GM19467 (cell line): ENCODE data around the gene DNASE2.

Experiments used
- ATAC-seq: cut with Tn5 transposase; IDR thresholded peaks from one replicate; pipeline ENCODE4 v1.9.1; 2021; ENCODE audit warnings: mild to moderate bottlenecking, moderate library complexity; ENCODE audit not compliant: unreplicated experiment

The DNASE2 gene

DNA sequence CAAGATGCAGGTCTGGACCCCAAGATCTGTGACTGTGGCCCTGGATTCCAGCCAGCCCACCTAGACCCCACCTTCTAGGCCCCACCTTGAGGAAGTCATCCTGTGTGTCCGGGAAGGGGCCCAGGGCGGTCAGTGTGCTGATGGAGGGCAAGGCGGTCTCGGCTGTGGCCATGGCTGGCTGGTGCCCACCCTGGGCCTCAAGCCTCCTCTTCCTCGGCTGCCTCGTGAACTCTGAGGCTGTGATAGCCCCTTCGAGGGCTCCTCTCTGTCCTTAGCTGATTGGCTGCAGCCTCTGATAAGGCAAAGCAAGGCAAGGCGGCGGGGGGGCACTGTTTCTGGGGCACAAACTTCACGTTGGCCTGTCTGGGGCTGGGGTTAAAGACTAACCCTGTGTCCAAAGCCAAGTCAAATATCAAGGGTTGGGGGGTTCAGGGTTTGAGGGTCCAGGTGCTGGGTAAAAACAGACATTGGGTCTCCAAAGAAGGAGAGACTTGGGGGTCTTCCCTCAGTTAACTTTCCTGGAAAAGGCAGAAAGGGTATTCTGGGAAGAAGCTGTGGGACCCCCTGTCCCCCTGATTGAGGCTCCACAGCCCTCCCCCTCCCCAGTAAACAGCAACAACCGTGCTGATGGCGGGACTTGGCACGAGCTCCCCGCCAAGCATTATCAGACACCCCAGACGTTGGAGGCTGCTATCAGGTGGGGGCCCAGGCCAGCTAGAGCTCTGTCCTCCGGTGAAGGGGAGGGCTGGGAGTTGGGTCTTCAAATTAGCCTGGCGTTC, 5.9 kb upstream of the DNASE2 start, which contains the start of gene KLF1:
Gene KLF1, minus strand, starts transcription at position 233 of the 779 bp plus-strand sequence. Its CDS starts 61 bp downstream, at position 172.
- no peak for ATAC-seq

- ATAC-seq: no peak
Observed at GRCh38 chr19:12886651-12886968, 5.4 kb upstream of the DNASE2 start.

DNA sequence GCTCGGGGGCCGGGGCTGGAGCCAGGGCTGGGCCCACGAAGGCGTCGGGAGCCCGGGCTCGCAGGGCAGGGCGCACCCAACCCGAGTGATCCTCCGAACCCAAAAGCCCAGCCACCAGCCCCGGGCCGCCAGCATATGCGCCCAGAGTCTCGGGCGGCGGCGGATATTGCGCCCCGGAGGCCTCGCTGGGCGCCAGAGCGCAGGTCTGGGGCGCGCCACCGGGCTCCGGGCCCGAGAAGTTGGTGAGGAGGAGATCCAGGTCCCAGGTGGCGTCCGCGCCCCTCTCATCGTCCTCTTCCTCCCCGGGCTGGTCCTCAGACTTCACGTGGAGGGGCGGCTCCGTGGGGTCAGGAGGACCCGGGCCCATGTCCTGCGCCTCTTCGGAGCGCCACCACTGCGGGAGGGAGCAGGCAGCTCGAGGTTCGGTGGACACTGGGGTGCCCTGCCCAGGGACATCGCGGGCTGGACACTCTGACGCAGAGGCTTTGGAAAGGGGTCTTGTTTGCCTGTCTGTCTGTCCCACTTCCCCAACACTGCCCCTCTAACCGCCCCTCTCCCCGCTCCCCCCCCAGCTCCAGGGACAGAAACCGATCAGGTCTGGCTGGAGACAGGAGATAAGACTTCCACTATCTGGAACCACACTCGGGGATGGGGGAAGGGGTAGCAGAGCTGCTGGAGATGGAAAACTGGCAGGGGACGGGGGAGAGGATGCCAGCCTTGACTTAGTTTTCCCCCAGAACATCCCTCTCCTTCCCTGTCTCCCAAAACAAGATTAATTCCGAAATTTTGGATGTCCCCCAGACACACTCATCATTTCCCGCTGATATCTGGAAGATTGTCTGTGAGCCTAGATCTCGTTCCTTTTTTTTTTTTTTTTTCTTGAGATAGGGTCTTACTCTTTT, 4.8 kb upstream of the DNASE2 start:
- no peak for ATAC-seq

DNA sequence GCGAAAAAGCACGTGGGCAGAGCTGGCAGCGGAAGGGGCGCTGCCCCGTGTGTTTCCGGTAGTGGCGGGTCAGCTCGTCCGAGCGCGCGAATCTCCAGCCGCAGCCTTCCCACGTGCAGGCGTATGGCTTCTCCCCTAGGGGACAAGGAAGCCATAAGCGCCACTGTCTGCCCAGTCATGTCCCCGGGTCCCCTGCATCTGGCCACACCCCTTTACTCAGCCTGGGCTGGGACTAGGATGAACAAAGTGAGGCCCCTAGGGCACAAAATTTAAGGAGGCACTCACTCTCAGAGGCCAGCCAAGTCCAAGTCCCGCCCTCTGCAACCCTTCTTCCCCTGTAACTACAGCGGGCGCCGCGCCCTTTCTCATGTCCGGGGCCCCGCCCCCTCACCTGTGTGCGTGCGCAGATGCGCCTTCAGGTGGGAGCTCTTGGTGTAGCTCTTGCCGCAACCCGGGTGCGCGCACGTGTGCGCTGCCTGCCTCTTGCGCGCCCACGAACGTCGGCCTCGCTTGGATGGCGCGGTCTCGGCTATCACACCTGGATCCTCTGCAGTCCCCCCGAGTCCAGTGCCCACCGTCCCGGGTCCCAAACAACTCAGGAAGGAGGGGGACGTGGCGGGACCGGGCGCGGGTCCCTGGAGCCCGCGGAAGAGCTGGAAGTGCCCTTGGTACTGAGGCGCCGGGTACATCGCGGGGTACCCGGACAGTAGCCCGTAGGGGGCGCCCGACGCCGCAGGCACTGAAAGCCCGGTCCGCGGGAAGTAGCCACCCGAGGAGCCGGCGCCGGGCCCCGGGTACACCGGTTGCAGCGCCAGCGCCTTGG, 3.9 kb upstream of the DNASE2 start:
- peak; percentile 34 for ATAC-seq

- no peak for ATAC-seq
Observed at GRCh38 chr19:12884627-12884925, 3.3 kb upstream of the DNASE2 start.

DNA sequence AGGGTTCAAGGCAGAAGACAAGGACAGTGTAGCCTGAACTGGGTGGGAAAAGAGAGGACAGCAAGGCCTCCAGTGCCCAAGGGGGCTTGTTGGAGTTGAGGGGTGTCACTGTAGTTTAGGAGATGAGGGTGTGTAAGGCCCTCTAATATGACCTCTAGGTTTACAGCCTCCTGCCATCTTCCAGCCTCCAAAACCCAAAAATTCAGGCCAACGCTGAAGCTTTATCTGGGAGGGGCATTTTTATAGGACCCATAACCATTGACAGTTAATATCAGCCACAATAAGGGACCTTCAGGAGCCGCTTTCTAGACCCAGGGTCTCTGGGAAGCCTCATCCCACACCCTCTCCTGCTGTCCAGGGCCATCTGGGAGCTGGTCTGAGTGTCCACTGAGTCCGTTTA, 3.0 kb upstream of the DNASE2 start:
- ATAC-seq: no peak

GRCh38 chr19:12882589-12882988, 1.3 kb upstream of the DNASE2 start:
- ATAC-seq: no peak

DNA sequence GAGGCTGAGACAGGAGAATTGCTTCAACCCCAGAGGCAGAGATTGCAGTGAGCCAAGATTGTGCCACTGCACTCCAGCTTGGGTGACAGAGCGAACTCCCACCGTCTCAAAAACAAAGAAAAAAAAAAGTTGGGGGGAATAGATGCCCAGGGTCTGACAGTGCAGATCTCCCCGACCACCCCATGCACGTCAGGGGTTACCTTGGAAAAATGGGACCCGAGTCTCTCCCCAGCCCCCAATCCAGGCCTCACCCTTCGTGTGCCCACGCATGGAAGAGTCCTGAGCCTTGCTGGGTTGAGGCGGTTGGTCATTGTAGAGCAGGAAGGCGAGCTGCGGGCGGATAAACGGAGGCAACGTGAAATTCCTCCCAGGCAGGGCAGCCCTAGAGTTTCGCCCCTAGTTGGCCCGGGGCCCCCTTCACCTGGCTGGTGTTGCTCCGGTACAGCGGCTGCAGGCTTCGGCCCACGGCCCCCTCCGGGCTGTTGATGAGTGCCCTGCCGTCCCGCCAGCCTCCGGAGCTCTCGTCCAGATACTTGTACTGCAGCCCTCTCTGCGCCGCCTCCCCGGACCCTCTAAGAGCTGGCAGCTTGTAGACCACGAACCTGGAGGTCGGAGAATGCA, 588 bp downstream of the DNASE2 start:
- peak; percentile 9 for ATAC-seq

DNA sequence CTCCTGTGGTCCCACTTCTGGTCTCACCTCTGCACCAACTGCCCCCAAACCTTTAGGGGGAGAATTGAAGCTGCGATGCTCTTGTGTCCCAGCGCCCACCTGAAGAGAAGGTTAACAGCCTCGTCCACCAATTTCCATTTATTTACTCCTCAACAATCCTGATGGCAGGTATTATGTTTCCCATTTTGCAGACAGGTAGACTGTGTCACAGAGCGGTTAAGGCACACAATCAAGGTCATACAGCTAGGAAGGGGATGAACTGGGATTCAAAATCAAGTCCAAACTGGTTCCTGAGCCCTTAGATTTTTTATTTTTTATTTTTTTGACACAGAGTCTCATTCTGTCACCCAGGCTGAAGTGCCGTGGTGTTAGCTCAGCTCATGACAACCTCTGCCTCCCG, 6.2 kb downstream of the DNASE2 start:
- ATAC-seq: no peak

DNA sequence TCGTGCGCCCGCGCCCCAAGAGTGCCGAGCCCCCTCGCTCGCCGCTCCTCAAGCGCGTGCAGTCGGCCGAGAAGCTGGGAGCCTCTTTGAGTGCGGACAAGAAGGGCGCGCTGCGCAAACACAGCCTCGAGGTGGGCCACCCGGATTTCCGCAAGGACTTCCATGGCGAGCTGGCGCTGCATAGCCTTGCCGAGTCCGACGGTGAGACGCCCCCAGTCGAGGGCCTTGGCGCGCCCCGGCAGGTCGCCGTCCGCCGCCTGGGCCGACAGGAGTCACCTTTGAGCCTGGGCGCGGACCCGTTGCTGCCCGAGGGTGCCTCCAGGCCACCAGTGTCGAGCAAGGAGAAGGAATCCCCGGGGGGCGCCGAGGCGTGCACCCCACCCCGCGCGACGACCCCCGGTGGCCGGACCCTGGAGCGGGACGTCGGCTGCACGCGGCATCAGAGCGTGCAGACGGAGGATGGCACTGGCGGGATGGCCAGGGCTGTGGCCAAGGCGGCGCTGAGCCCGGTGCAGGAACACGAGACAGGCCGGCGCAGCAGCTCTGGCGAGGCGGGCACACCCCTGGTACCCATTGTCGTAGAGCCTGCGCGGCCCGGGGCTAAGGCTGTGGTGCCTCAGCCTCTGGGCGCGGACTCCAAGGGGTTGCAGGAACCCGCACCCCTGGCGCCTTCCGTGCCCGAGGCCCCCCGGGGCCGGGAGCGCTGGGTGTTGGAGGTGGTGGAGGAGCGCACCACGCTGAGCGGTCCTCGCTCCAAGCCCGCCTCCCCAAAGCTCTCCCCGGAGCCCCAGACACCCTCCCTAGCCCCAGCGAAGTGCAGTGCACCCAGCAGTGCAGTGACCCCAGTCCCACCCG, 7.1 kb downstream of the DNASE2 start:
- ATAC-seq: no peak

GRCh38 chr19:12872941-12873890, 8.0 kb downstream of the DNASE2 start:
- ATAC-seq: no peak

GRCh38 chr19:12872255-12872654, 9.0 kb downstream of the DNASE2 start:
- ATAC-seq: no peak

DNA sequence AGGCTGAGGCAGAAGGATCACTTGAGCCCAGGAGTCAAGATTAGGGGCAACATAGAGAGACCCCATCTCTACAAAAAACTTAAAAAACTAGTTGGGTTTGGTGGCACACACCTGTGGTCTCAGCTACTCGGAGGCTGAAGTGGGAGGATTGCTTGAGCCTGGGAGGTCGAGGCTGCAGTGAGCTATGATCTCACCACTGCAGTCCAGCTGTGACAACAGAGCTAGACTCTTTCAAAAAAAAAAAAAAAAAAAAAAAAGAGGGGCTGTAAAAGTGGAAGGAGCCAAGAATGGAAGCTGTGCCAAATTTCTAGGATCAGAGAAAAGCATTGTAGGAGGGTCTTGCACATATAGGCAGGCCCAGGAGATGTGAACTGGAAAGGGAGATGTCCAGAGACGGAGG, 9.6 kb downstream of the DNASE2 start:
- ATAC-seq: no peak

DNA sequence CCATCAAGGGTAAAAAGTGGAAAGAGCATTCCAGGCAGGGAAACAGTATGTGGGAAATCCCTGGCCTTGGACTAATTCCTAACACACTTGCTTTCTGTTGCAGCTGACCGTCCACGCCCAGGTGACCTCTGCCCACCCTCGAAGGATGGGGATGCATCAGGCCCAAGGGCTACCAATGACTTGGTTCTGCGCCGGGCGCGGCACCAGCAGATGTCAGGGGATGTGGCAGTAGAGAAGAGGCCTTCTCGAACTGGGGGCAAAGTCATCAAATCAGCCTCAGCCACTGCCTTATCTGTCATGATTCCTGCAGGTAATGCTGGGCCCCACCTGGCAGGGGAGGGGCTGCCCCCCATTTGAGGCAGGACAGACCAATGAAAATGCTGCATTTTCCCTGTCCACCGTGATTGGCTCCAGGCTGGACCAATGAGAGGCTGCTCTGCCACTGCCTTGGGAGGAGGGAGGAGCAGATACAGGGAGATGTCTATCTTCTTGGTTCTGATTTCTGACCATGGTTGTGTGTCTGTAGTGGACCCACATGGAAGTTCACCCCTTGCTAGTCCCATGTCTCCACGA, 12.6 kb downstream of the DNASE2 start:
- no peak for ATAC-seq

GRCh38 chr19:12867120-12868099, 13.8 kb downstream of the DNASE2 start:
- no peak for ATAC-seq

GRCh38 chr19:12866416-12867119, 14.7 kb downstream of the DNASE2 start:
- ATAC-seq: no peak
